AG08396 (cell line): ENCODE data around the gene TSNAX.
A peak's percentile ranks its signal among the peaks of the same experiment; 100 is the strongest.
"Not testable (repeated sequence)": the region's sequence is repeated elsewhere in the genome, so short reads cannot be mapped to it uniquely, and the experiment has no call there.

Experiments used
- DNase-seq: peaks from one replicate; pipeline ENCODE4 v3.0.0; 2012; ENCODE audit warnings: low spot score, mixed read lengths

The TSNAX gene

DNA sequence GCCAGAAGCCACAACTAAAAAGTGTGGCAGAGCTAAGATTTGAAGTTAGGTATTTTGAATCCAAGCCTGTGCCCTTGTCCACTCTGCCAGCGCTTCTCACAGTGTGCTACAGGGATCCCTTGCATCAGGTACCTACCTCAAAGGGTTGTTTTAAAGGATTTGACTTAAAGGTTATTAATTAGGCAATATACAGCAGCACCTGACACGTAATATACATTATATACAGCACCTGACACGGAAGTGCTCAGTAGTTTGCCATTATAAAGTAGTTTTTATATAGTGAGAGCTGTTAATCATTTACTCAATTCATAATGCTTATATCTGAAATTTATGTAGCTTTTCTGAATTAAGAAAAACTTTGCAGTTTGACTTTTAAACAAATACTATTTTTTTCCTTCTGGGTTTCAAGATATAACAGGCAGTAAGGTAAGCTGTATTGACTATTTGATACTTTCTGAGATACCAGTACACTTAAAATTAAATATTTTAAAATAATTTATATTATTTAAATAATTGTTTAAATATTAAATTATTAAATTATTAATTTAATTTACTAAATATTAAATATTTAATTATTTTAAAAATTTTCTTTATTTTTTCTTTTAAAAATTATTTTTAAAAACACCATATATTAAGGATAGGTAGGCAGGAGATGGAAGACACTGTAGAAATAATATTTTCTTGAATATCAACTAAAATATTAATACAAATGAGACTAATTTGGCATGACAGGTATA is 33.3 kb downstream of the TSNAX start:
- DNase-seq, result no peak

DNA sequence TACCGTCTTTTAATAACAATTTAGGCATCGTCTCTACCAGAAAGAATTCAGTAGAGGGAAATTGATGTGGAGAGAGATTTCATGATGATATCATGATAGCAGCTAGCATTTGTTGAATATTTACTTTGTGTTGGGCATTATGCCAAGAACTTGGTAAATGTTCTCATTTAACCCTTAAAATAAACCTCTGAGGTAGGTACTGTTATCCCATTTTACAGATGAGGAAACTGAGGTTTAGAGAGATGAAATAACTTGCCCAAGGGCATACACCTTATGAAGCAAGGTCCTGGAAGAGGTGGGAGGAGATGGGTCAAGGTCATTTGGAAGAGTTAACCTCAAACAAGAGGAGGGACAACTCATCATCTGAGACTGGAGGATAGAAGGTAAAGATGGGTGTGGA is 34.8 kb downstream of the TSNAX start:
- no peak for DNase-seq

DNA sequence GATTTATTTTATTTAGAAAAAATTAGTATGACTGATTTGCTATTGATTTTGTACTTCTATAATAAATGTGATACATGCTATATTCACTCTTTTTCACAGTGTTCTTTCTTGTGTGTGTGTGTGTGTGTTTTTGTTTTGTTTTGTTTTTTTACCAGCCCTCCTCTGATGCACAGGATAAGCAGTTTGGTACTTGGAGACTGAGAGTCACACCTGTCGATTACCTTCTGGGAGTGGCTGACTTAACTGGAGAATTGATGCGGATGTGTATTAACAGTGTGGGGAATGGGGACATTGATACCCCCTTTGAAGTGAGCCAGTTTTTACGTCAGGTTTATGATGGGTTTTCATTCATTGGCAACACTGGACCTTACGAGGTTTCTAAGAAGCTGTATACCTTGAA is 35.9 kb downstream of the TSNAX start:
- DNase-seq, result no peak

DNA sequence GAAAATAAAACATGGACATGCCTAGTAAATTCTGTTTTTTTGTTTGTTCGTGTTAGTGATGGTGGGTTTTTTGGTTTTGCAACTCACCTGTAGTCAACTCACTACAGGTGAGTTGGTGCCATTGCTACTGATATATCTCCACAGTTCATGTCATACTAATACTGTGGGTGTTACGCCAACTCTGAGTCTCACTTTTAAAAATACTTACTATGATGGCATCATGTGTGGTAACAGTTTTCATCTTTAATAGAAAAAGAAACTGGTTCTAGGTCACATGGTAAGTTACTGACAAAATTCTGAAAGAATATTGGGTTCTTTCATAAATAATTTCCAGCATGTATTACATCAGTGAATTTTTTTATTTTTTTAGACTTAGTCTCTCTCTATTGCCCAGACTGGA is 38.0 kb downstream of the TSNAX start:
- DNase-seq, result no peak

DNA sequence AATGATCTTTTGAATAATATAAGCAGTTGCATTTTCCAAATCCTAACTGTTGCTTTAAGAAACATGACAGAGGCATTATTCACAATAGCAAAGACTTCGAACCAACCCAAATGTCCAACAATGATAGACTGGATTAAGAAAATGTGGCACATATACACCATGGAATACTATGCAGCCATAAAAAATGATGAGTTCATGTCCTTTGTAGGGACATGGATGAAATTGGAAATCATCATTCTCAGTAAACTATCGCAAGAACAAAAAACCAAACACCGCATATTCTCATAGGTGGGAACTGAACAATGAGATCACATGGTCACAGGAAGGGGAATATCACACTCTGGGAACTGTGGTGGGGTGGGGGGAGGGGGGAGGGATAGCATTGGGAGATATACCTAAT is 41.8 kb downstream of the TSNAX start:
- not testable (repeated sequence) for DNase-seq

DNA sequence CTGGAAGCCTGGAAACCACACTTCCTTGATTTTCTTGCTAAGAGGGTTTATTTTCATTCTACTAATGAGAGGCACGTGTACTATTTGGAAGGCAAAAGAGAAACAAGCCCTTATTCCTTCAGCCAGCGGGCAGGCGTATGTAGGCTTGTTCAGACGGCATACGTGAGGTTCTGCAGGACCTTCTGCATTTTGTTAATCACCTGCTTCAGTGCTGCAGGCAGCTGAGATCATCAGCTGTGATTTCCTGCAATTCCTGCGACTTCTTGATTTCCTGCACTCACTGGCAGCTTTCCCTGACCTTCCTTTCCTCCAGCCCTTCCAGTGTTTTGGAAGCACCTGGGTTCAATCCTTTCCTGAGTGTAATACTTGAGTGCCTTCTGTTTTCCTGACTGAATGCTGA is 43.4 kb downstream of the TSNAX start:
- no peak for DNase-seq

DNA sequence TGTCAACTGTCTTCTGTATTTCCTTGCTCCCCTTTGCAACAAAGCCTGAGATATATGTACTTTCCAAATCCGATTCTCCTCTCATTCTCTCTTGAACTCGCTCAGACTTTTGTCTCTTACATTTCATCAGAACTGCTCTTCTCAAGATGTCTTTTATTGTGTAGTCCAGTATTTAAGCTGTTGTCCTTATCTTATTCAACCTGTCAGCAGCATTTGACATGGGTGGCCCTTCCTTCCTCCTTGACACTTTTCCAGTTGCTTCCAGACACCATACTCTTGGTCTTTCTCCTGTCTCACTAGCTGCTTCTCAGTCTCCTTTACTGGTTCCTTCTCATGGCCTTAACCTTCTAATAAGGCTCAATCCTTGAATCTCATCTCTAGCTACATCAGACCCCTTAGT is 47.0 kb downstream of the TSNAX start:
- no peak for DNase-seq

DNA sequence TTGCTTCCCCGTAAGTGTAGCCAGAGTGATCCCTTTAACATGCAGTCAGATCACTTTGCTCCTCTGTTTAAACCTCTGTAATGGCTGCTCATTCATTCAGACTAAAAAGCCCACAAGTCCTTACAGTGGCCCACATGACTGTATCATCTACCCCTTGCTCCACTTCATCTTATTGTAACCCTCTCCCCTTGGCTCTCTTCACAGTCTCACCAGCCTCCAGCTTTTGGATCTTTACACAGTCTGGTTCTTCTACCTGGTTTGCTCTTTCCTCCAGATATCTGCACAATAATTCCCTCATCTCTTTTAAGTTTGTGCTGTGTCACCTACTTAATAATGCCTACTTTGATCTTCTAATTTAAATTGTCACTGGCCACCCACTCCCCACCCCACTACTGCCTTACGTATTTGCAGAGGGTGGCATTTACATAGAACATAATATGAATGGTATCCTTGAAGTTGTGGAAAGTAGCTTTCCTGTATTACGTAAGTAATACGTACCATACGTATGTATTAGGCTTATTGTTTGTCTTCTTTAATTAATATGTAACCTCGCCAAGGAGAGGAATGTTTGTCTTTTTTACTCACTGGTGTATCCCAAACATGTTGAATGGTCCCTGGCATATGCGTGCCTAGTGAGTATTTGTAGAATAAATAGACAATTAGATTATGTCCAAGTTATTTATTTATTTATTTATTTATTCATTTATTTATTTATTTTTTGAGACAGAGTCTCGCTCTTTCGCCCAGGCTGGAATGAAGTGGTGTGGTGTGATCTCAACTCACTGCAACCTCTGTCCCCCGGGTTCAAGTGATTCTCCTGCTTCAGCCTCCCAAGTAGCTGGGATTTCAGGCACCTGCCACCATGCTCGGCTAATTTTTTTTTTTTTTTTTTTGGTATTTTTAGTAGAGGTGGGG is 48.6 kb downstream of the TSNAX start:
- DNase-seq, result no peak

DNA sequence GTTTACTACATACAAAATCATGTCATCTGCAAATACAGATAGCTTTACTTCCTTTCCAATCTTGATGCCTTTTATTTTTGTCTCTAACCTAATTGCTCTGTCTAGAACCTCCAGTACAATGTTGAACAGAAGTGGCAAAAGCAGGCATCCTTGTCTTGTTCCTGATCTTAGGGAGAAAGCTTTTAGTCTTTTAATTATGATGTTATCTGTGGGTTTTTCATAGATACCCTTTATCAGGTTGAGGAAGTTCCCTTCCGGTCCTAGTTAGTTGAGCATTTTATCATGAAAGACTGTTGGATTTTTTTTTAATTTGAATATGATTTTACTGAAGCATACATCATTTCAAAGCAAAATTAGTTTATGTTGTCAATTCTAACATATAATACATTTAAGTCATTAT is 52.4 kb downstream of the TSNAX start:
- no peak for DNase-seq

DNA sequence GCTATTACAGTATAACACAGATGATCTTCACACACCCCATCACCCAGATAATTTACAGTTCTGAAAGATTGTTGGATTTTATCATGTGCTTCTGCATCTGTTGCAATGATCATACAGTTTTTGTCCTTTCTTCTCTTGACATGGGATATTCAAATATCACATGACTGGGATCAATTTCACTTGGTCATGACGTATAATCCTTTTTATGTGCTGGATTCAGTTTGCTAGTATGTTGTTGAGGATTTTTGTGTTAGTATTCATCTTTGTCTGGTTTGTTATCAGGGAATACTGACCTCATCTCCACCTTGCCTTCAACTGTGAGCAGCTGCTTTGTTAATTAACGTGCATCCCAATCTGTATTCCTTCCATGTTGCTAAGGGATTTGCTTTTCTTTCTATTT is 53.4 kb downstream of the TSNAX start:
- no peak for DNase-seq

DNA sequence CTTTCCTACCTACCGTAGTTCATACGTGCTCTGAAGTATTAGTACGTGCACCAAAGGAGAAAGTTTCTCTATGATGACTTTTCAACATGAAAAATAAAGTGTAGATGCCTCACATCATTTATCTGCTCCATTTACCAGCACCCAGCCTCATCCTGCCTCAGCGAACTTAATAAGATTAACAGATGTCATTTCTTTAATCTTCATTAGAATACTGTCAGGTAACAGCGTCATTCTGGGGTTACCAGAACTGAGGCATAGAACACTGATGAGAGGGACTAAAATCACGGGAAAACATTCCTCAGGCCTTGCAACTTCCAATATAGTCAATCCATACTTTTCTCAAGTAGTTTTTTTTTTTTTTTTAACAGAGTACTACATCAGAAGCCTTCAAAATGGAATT is 54.9 kb downstream of the TSNAX start:
- no peak for DNase-seq

DNA sequence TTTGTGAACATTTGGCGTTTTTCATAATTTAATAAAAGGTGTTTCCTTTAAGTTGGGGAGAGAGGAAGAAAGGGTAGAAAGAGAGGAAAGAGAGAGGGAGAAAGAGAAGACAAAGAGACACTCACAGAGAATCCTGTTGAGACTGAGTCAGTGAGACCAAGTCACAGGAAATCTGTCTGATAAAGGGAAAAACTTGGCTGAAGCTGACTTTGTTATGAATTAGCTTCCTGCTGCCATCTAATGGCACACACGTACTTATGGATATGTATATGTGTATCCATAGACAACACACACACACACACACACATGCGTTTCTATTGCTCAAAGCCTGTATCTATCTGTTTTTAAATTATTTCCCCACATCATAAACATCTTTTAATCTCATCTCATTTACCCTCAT is 55.6 kb downstream of the TSNAX start:
- peak; percentile 12 for DNase-seq

DNA sequence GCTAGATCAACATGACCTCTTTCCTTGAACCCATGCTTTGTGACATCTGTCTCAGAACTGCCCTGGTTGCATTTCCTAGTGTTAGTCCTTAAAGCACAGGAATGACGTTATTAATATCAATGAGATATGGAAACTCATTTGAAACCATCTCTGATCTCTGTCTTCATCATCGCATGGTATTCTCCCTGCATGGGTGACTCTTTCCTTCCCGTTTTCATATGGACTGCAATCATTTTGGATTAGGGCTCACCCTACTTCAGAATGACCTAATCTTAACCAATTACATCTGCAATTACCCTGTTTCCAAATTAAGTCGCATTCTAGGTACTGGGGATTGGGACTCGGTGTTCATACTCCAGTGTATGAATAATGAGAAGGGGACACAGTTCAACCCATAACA is 56.5 kb downstream of the TSNAX start:
- DNase-seq, result no peak

DNA sequence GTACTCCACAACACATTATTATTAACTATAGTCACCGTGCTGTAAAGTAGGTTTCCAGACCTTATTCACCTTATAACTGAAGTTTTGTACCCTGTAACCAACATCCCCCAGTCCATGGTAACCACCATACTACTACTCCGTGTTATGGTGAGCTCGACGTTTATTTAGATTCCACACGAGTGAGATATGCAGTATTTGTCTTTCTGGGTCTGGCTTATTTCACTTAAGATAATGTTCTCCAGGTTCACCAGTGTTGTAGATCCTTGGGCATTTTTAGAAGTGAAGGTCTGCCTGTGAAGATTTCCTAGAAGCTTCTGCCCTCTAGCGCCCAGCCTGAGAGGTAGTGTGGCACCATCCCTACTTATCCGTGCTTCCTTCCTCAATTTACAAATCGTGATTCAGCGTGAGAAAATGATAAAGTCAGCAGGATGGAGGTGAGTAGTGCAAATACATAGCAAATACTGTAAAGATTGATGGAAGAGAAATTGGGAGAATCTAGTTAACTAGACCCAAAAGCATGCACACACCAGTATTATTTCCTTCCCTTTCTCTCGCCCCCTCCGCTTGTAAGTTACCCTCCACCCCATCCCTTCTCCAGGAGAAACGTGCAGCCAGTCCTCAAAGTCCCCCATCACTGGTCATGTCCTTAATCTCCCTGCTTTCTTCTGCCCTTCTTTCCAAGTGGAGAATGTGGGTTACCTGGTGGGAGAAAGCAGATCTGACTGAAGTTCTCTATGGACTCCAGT is 62.2 kb downstream of the TSNAX start:
- peak; percentile 59 for DNase-seq

DNA sequence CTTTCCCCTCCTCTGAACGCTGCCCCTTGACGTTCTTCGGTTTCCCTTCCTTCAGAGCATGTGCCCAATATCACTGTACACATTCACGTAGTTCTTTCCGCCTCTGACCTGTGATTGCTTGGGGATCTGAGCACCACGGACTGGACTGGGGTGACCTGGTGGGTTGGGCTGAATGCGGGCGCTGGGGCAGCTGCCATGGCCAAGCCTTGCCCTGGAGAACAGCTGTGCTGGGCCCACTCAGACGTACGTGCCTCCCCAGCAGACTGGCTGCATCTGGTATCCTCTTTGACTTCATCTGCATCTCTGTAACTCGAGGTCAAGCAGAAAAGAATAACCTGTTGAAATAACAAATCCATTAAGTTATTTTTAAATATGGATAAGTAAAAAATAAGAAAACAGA is 63.0 kb downstream of the TSNAX start:
- DNase-seq, result no peak

DNA sequence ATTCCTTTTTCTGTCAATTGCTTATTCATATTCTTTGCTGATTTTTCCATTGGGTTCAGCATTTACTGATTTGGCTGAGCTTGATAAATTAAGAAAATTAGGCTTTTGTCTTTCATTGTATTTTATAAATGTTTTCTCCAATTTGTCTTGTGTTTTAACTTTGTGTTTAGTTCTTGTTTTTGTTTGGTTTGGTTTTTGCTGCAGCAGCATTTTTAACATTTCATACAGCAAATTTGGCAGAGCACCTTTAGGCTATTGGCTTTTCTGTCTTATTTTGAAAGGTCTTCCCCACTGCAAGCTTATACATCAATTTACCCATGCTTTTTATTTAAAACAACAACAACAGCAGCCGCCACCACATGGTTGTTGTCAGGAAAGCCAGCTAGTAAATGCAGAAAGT is 64.3 kb downstream of the TSNAX start:
- no peak for DNase-seq

DNA sequence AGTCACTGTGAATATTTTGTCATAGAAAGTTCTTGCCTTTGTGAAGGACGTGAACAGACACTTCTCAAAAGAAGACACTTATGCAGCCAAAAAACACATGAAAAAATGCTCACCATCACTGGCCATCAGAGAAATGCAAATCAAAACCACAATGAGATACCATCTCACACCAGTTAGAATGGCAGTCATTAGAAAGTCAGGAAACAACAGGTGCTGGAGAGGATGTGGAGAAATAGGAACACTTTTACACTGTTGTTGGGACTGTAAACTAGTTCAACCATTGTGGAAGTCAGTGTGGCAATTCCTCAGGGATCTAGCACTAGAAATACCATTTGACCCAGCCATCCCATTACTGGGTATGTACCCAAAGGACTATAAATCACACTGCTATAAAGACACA is 64.8 kb downstream of the TSNAX start:
- not testable (repeated sequence) for DNase-seq

DNA sequence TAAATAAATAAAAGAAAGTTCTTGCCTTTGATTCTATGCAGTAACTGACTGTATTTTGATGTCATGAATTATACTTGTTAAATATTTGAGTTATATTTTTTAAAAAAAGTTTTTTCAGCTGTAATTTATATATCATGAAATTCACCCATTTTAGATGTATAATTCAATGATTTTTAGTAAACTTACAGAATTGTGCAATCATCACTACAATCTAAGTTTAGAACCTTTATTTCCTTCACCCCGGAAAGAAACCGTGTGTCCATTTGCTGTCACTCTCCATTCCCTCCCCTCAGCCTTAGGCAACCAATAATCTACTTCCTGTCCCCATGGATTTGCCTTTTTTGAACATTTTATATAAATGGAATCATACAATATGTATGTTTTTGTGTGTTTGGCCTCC is 65.7 kb downstream of the TSNAX start:
- DNase-seq, result no peak

DNA sequence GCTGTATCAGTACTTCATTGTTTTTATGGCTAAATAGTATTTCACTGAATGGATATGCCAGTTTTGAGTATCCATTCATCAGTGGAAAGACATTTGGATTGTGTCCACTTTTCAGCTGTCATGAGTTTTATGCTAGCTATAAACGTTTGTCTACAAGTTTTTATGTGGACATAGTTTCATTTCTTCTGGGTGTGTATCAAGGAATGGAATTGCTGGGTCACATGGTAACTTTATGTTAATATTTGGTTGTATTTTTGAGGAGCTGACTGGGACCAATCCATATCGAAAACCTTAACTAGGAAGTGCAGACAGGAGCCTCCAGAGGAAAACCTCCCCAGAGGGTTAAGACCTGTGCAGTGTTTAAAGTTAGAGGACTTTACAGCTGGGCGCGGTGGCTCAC is 66.3 kb downstream of the TSNAX start:
- DNase-seq, result no peak

DNA sequence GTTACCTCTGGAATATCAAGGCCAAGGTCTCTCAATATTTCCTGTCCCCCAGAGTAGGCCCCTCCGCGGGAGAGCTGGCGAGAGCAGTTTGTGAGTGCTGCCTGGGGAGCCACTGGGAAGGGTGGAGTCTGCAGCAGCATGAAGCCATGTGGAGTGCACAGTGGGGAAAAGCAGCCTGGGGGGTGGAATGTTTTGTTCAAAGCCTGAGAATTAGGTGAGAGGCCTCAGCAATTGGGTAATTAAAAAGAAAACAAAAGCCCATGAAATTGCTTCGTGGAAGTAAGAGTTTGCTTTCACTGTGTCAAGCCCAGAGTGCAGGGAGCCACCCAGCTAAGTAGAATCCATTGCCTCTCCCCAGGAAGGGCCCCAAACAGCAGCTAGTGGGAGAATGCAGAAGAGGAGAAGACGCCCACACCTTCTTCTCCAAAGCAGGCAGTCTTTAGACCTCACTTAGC is 67.9 kb downstream of the TSNAX start:
- no peak for DNase-seq

DNA sequence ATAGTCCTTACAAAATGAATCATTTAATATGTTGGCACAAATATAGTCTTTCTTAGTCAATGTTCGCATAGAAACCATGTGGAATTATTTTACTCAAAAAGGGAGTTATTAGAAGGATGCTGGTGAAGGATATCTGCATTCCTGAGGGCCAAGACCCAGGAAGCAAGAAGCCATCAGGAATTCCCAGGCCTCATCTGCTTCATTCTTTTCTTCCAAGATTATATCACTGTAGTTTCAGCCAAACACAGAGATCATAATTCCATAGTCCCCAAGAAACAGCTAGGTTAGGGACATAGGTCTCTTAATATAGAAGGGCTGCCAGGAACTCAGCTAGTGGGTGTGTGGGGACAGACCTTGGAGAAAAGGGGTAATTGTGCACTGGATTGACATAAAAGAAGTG is 69.5 kb downstream of the TSNAX start:
- DNase-seq, result no peak

DNA sequence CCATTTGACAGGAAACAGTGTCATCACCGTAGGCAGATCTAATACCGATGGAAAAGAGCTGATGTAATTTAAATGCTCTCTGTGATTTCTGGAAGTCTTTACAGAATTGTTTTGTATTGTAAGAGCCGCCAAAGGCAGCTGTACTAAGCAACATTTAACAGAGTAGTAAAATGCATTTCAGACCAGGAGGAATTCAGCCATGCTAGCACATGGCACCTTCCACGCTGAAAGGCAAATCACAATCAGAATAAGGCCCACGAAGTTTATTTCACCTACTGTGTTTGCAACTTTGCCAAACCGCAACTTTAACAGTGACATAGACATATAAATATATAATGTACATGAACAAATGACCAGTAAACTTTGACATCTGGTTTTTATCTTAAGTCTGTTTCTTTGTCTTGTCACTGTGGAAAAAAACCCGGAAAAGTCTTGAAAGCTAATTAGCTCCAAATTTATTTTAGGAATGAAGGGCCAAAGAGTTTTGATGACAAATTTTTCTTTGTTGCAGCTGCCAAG is 72.0 kb downstream of the TSNAX start:
- DNase-seq, result no peak
